Measurements from ENCODE around the gene EFCAB10.
"Not testable (repeated sequence)": the region's sequence is repeated elsewhere in the genome, so short reads cannot be mapped to it uniquely, and the experiment has no call there.

Gene EFCAB10

GRCh38 chr7:105602325-105603305 is 21.3 kb upstream of the EFCAB10 start:
- H3K27me3 ChIP-seq, result peaks cover 1% of the 10 kb centered on the region
- peaks cover 16% of the 10 kb centered on the region for H3K36me3 ChIP-seq
- H3K27ac ChIP-seq, result no peak overlapping the region
- no peak overlapping the region for H3K4me3 ChIP-seq (ENCODE audit: low read depth in 1 of 2, low read length in 1 of 2)
- H3K9me3 ChIP-seq, result no peaks in the 10 kb centered on the region
- H3K4me1 ChIP-seq (ENCODE audit: control insufficient read depth in 1 of 2, insufficient read depth in 1 of 2, low read depth in 1 of 2, low read length in 1 of 2), result no peaks in the 10 kb centered on the region
- TF ChIP-seq CTCF (IDR thresholded peaks at IDR 0.05), result no peak

- peaks cover 10% of the 10 kb centered on the region for H3K27me3 ChIP-seq
- no peak overlapping the region for H3K27ac ChIP-seq
- H3K36me3 ChIP-seq, result no peaks in the 10 kb centered on the region
- H3K4me3 ChIP-seq (ENCODE audit: low read depth in 1 of 2, low read length in 1 of 2), result no peak overlapping the region
- H3K9me3 ChIP-seq, result no peaks in the 10 kb centered on the region
- H3K4me1 ChIP-seq (ENCODE audit: control insufficient read depth in 1 of 2, insufficient read depth in 1 of 2, low read depth in 1 of 2, low read length in 1 of 2), result no peaks in the 10 kb centered on the region
- no peak for TF ChIP-seq CTCF (IDR thresholded peaks at IDR 0.05)
These were observed 19.6 kb upstream of the EFCAB10 start for GRCh38 chr7:105600720-105601550.

GRCh38 chr7:105599551-105599950 is 18.3 kb upstream of the EFCAB10 start:
- Histone ChIP-seq H3K27me3 (peaks cover 10% of the 10 kb centered on the region), H3K27ac (no peak overlapping the region), H3K36me3 (no peaks in the 10 kb centered on the region), H3K4me1 (ENCODE audit: control insufficient read depth in 1 of 2, insufficient read depth in 1 of 2, low read depth in 1 of 2, low read length in 1 of 2) (no peaks in the 10 kb centered on the region), H3K4me3 (ENCODE audit: low read depth in 1 of 2, low read length in 1 of 2) (no peak overlapping the region), H3K9me3 (no peaks in the 10 kb centered on the region)
- TF ChIP-seq CTCF (IDR thresholded peaks at IDR 0.05), result no peak

GRCh38 chr7:105599080-105599479 is 17.8 kb upstream of the EFCAB10 start:
- not testable (repeated sequence) for H3K27ac ChIP-seq; H3K36me3 ChIP-seq; H3K4me1 ChIP-seq (ENCODE audit: control insufficient read depth in 1 of 2, insufficient read depth in 1 of 2, low read depth in 1 of 2, low read length in 1 of 2); H3K4me3 ChIP-seq (ENCODE audit: low read depth in 1 of 2, low read length in 1 of 2); H3K27me3 ChIP-seq; H3K9me3 ChIP-seq

GRCh38 chr7:105596866-105597265 is 15.6 kb upstream of the EFCAB10 start:
- Histone ChIP-seq H3K36me3 (no peaks in the 10 kb centered on the region), H3K27me3 (peaks cover 10% of the 10 kb centered on the region), H3K9me3 (no peaks in the 10 kb centered on the region), H3K4me1 (ENCODE audit: control insufficient read depth in 1 of 2, insufficient read depth in 1 of 2, low read depth in 1 of 2, low read length in 1 of 2) (no peaks in the 10 kb centered on the region), H3K4me3 (ENCODE audit: low read depth in 1 of 2, low read length in 1 of 2) (no peak overlapping the region), H3K27ac (no peak overlapping the region)
- TF ChIP-seq CTCF (IDR thresholded peaks at IDR 0.05), result no peak

Measured in neutrophil (primary cell).